Bronchial epithelial cell (primary cell): ENCODE results near the gene MYO3B. TPM values are rescaled to one million over a fixed set of nuclear protein-coding genes. Genes with fewer than 3 reads are reported as not detected.

Source experiments
- DNase-seq: peaks from one replicate; pipeline ENCODE4 v3.0.0-alpha.2; 2010; ENCODE audit warnings: low read depth
- FAIRE-seq: peaks from 2 replicates; lab custom pipeline; 2011; peaks lifted over from hg19 to GRCh38; lab: Jason Lieb, UNC
- H3K27me3 ChIP-seq: 2 replicates; pipeline ENCODE4 v1.5.1; 2011; ENCODE audit warnings: low read length; ENCODE audit not compliant: control insufficient read depth, insufficient read depth
- H3K36me3 ChIP-seq: 2 replicates; pipeline ENCODE4 v1.5.1; 2011; ENCODE audit warnings: low read length; ENCODE audit not compliant: control insufficient read depth, insufficient read depth
- H3K4me3 ChIP-seq: 2 replicates; pipeline ENCODE4 v1.5.1; 2011; ENCODE audit warnings: mild to moderate bottlenecking, low read depth, low read length, control low read depth
- CTCF ChIP-seq: IDR thresholded peaks from 2 replicates; pipeline ENCODE4 v1.5.1; 2011; ENCODE audit warnings: mild to moderate bottlenecking, moderate library complexity, low read length, control low read depth, inconsistent platforms; ENCODE audit not compliant: insufficient read depth, severe bottlenecking
- total RNA-seq: library from RNA; depleted of rRNA; stranded (reverse); fragments of >200 nt; gene quantifications from 2 replicates; pipeline ENCODE4 v1.2.1, GENCODE V29; 2014

MYO3B gene
- total RNA-seq, 1 donor from 2014 or later = under 0.01 TPM

GRCh38 chr2:170350929-170351826 is 173.2 kb downstream of the MYO3B start:
- TF ChIP-seq CTCF = no peak
- H3K36me3 ChIP-seq = no peaks in the 10 kb centered on the region
- FAIRE-seq (no peak), DNase-seq (no peak)
- no peaks in the 10 kb centered on the region for H3K27me3 ChIP-seq
- H3K4me3 ChIP-seq = no peak overlapping the region

- H3K27me3 ChIP-seq = no peaks in the 10 kb centered on the region
- no peak overlapping the region for H3K4me3 ChIP-seq
- no peak for TF ChIP-seq CTCF
- no peak for FAIRE-seq
- no peak for DNase-seq
- no peaks in the 10 kb centered on the region for H3K36me3 ChIP-seq
Measured at GRCh38 chr2:170353723-170354122, 175.8 kb downstream of the MYO3B start.

GRCh38 chr2:170354388-170354787 is 176.4 kb downstream of the MYO3B start:
- Histone ChIP-seq H3K27me3 (no peaks in the 10 kb centered on the region), H3K4me3 (no peak overlapping the region), H3K36me3 (no peaks in the 10 kb centered on the region)
- DNase-seq (no peak), FAIRE-seq (no peak)
- TF ChIP-seq CTCF = no peak

GRCh38 chr2:170354855-170355780 is 177.2 kb downstream of the MYO3B start:
- H3K27me3 ChIP-seq = no peaks in the 10 kb centered on the region

GRCh38 chr2:170359466-170359865 is 181.5 kb downstream of the MYO3B start:
- FAIRE-seq (no peak), DNase-seq (no peak)
- TF ChIP-seq CTCF = no peak
- H3K36me3 ChIP-seq = no peaks in the 10 kb centered on the region
- H3K27me3 ChIP-seq = peaks cover 3% of the 10 kb centered on the region
- no peak overlapping the region for H3K4me3 ChIP-seq

More at GRCh38 chr2:170354855-170355780, 177.2 kb downstream of the MYO3B start:
- Histone ChIP-seq H3K36me3 (no peaks in the 10 kb centered on the region), H3K4me3 (no peak overlapping the region)
- DNase-seq (no peak), FAIRE-seq (no peak)
- no peak for TF ChIP-seq CTCF
